GM21381 (cell line): ENCODE measurements around the gene CELF1.

Source experiments
- ATAC-seq: cut with Tn5 transposase; IDR thresholded peaks from one replicate; pipeline ENCODE4 v1.9.1; 2021; ENCODE audit warnings: mild to moderate bottlenecking, moderate library complexity; ENCODE audit not compliant: unreplicated experiment

Gene CELF1

GRCh38 chr11:47495011-47495855, 57.7 kb downstream of the CELF1 start:
- no peak for ATAC-seq

GRCh38 chr11:47489395-47489755, 63.6 kb downstream of the CELF1 start:
- ATAC-seq = no peak

- ATAC-seq = no peak
Observed at GRCh38 chr11:47488674-47489394, 64.1 kb downstream of the CELF1 start.

- no peak for ATAC-seq
Observed at GRCh38 chr11:47488111-47488510, 64.8 kb downstream of the CELF1 start.

GRCh38 chr11:47487421-47487820, 65.5 kb downstream of the CELF1 start:
- no peak for ATAC-seq

- no peak for ATAC-seq
Observed at GRCh38 chr11:47485107-47485506, 67.8 kb downstream of the CELF1 start.

GRCh38 chr11:47483457-47483856, 69.5 kb downstream of the CELF1 start:
- ATAC-seq = no peak

GRCh38 chr11:47480762-47481161, 72.2 kb downstream of the CELF1 start:
- no peak for ATAC-seq

GRCh38 chr11:47478651-47479329, 74.1 kb downstream of the CELF1 start:
- ATAC-seq = no peak

GRCh38 chr11:47477753-47478152, 75.2 kb downstream of the CELF1 start:
- ATAC-seq = no peak

- ATAC-seq = no peak
Observed at GRCh38 chr11:47477323-47477722, 75.6 kb downstream of the CELF1 start.

- no peak for ATAC-seq
Observed at GRCh38 chr11:47470671-47471070, 82.3 kb downstream of the CELF1 start.

- ATAC-seq = no peak
Observed at GRCh38 chr11:47469361-47470179, 83.4 kb downstream of the CELF1 start.

- no peak for ATAC-seq
Observed at GRCh38 chr11:47468598-47469214, 84.2 kb downstream of the CELF1 start.

GRCh38 chr11:47467357-47467756, 85.6 kb downstream of the CELF1 start:
- ATAC-seq = no peak

- no peak for ATAC-seq
Observed at GRCh38 chr11:47466701-47467250, 86.2 kb downstream of the CELF1 start.

GRCh38 chr11:47466201-47466600, 86.7 kb downstream of the CELF1 start:
- no peak for ATAC-seq

- ATAC-seq = no peak
Observed at GRCh38 chr11:47464483-47464882, 88.4 kb downstream of the CELF1 start.

GRCh38 chr11:47461876-47462275, 91.1 kb downstream of the CELF1 start:
- no peak for ATAC-seq

GRCh38 chr11:47460571-47461235, 92.2 kb downstream of the CELF1 start:
- no peak for ATAC-seq
